Measurements from ENCODE around the gene ARHGEF19.
"Not testable (repeated sequence)": the region's sequence is repeated elsewhere in the genome, so short reads cannot be mapped to it uniquely, and the experiment has no call there.

The ARHGEF19 gene

GRCh38 chr1:16212251-16212961 is at the start of gene ARHGEF19:
Gene ARHGEF19, minus strand, starts transcription at chr1:16212652. Its CDS starts 3,598 bp downstream, at chr1:16209054.
- no peak for DNase-seq

GRCh38 chr1:16262067-16262466 is 49.6 kb upstream of the ARHGEF19 start:
- no peak for DNase-seq

- DNase-seq: no peak
These were observed 48.4 kb upstream of the ARHGEF19 start for GRCh38 chr1:16260814-16261213.

GRCh38 chr1:16258591-16259135 is 46.2 kb upstream of the ARHGEF19 start:
- DNase-seq: no peak

GRCh38 chr1:16257968-16258367 is 45.5 kb upstream of the ARHGEF19 start:
- DNase-seq: no peak

- DNase-seq: not testable (repeated sequence)
These were observed 45.1 kb upstream of the ARHGEF19 start for GRCh38 chr1:16257556-16257955.

- DNase-seq: no peak
These were observed 44.0 kb upstream of the ARHGEF19 start for GRCh38 chr1:16256478-16256877.

- no peak for DNase-seq
These were observed 41.9 kb upstream of the ARHGEF19 start for GRCh38 chr1:16254263-16254928.

GRCh38 chr1:16253332-16253922 is 41.0 kb upstream of the ARHGEF19 start:
- no peak for DNase-seq

- no peak for DNase-seq
These were observed 40.5 kb upstream of the ARHGEF19 start for GRCh38 chr1:16252912-16253311.

GRCh38 chr1:16251381-16251780 is 38.9 kb upstream of the ARHGEF19 start:
- no peak for DNase-seq

- no peak for DNase-seq
These were observed 38.2 kb upstream of the ARHGEF19 start for GRCh38 chr1:16250524-16251251.

- DNase-seq: no peak
These were observed 37.3 kb upstream of the ARHGEF19 start for GRCh38 chr1:16249596-16250241.

- DNase-seq: no peak
These were observed 36.4 kb upstream of the ARHGEF19 start for GRCh38 chr1:16248603-16249516.

- DNase-seq: no peak
These were observed 35.6 kb upstream of the ARHGEF19 start for GRCh38 chr1:16248007-16248436.

GRCh38 chr1:16247441-16247840 is 35.0 kb upstream of the ARHGEF19 start:
- DNase-seq: no peak

- DNase-seq: no peak
These were observed 34.5 kb upstream of the ARHGEF19 start for GRCh38 chr1:16246961-16247360.

GRCh38 chr1:16246239-16246638 is 33.8 kb upstream of the ARHGEF19 start:
- DNase-seq: not testable (repeated sequence)

- no peak for DNase-seq
These were observed 33.2 kb upstream of the ARHGEF19 start for GRCh38 chr1:16245476-16246196.

- DNase-seq: no peak
These were observed 32.3 kb upstream of the ARHGEF19 start for GRCh38 chr1:16244650-16245285.

Data from activated CD4-positive, alpha-beta T cell treated with anti-CD3 and anti-CD28 coated beads, Interleukin-2, amount 50 U/mL, for 1 hour (primary cell).